D341Med (cell line): ENCODE results near the gene GPC5.

Experiments
- DNase-seq: peaks from one replicate; pipeline ENCODE4 v3.0.0; 2012; ENCODE audit warnings: low spot score

Gene GPC5

DNA sequence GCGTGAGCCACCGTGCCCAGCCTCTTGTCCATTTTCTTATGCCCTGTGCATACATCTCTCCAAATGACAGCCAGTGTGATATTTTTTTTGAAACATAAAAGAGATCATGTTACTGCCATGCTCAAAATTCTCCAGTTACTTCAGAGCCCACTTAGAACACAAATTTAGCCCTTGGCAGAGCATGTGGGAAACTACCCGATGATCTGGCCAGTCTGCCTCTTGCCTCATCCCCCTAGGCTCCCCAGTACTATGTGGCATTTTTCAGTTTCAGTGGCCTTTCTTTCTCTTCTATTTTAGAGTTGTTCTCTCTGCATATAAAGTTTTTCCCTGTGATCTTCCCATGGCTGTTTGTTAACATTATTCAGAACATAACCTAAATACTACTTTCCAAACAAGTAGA lies 323.0 kb downstream of the GPC5 start:
- DNase-seq, result no peak

DNA sequence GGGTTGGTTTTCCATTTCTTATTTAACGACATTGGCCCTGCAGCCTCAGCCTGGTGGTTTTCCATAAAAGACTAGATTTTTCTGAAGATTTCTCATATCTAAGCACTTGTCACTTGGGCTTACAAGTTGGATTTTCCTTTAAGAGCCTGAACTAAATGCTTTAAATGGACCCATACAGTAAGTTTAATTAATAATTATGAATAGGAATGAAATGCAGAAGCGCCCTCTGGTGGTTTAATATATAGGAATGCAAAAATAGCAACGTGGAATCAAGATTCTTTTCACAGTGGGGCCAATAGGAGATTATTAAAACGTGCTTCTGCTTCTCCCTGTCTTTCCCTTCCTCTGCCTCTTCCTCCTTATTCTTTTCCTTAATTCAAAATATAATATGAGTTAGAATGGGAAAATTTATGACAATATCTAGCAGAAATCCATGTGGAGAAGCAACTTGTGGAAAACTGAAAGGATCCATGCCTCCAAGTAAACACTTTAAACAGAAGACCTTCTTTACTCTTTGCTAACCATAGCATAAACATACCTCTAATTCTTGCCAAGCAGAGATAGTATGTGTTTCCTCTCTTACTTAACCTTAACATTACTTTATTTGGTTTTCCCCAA lies 324.0 kb downstream of the GPC5 start:
- DNase-seq, result peak; percentile 31

DNA sequence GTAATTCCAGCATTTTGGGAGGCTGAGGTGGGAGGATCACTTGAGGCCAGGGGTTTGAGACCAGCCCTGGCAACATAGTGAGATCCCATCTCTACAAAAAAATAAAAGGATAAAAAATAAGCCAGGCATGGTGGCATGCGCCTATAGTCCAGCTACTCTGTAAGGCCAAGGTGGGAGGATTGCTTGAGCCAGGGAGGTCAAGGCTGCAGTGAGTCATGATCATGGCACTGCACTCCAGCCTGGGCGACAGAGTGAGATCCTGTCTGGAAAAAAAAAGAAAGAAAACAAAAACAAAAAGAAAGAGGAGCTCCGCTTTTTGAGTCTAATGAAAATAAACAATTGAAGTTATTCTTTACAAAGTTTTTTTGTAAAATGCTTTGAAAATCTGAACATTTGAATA lies 326.2 kb downstream of the GPC5 start:
- no peak for DNase-seq

DNA sequence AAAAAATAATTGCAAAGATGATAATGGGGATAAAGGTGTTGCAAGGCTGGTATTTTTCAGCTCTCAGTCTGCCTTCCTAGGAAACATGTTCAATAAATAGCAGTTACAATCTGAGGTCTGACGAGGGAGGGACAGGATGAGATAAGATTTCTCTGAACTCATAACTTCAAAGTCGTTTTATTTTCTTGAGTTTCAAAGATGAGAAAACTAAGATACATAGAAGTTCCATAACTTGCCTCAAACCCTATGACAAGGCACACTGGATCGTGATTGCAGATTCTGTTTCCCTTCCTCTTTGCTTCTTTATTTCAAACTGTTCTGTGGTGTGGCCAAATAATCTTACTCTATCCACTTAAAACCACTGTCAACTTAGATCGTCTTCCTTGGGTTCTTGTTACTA lies 327.2 kb downstream of the GPC5 start:
- no peak for DNase-seq

DNA sequence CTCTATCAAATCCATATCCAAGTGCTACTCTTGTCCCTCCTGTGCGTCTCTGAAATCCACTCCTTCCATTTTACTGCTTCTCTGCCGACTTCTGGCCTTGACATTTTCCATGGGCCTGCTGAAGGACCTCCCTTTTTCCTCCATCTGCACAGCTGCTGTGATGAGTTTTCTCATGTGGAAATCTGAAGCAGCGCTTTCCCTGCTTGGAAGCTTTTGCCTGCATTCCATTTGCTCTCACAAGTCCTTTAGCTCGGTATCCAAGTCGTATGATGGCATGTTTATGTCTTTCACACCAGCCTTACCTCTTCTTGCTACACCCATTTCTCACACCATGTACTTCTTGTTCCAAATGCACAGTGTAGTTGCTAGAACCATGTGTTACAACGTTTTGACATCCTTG lies 328.2 kb downstream of the GPC5 start:
- DNase-seq, result no peak

DNA sequence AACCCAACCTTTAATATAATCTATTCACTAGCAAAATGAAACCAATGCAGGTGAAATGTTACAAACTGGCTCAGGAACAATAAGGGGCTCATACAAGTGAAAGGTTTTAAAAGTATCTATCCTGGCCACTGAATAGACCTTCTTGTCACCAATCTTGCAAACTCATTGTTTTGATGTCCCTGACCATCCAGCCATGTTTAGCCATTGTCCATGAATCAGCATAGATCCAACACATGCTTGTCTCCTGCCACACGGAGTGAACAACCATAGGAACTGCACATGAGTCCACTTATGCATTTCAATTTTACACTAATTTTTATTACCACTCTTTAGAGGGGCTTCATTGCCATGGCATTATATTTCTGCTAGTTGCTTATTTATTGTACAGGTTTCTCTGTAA lies 331.4 kb downstream of the GPC5 start:
- no peak for DNase-seq

DNA sequence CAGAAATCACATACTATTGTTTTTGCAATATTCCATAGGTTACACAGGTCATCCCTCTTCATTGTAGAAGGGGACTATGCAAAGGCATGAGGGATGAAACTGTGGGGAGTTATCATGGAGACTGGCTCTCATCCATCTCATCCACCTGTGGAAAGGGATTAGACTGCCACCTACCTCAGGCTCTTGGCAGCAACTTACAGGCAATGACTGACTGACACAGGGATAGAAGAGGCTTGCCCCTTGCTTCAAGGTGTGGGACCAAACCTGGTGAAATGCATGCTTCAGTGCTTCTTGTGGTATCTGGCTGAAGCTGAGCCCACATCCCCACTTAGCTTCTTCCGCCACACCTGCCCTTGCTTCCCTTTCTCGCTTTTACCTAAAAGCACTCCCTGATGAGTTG lies 341.3 kb downstream of the GPC5 start:
- peak; percentile 15 for DNase-seq

DNA sequence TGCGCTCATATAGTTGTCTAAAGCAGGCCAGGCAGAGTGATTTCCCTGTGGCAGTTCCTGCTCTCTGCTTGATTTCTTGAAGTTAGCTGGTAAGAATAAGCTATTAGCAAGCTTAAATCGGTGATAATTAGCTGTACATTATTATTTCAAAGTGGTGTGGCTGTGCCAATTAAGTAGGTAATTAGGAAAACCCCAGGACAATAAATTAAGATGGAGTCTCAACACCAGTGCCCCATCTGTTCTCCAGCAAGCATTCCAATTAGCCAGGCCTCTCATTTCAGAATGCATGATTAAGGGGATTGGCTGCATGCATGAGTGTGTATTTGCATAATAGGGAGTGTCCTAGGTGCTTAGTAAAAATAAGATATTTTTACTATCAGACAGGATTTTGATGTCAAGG lies 342.3 kb downstream of the GPC5 start:
- DNase-seq, result peak; percentile 63

DNA sequence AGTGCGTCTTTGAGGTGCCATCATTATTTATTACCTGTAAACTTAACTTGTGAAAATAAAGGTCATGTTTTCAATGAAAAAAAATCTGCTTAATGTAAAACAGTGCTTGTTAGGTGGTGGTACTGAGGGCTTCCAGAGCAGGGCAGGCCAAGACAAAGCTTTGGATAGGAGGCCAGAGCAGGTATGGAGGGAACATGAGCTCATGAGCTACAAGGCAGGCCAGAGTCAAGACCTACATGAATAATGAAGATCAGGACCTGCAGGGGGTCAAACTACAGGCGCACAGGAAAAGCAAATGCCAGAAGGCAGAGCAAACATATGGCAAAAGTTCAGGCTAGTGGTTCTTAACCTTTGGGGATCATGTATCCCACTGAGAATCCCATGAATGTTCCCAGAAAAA lies 343.5 kb downstream of the GPC5 start:
- DNase-seq, result no peak

DNA sequence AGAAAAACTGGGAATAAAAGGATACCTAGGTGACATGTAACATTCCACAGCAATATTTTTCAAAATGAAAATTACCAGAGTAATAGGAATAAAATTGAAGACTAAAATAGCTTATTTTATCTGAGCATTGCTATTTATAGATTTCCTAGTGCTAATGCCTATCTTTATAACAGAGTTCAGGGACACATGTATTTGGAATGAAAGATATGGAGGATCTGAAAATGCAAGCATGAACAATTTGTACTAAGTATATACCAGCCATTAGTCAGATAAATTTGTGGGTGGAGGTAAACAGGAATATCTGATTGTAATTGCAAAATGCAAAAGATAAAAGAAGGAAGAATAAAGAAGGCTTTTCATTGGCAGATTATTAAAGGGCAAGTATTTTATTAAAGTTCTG lies 345.9 kb downstream of the GPC5 start:
- DNase-seq, result no peak

DNA sequence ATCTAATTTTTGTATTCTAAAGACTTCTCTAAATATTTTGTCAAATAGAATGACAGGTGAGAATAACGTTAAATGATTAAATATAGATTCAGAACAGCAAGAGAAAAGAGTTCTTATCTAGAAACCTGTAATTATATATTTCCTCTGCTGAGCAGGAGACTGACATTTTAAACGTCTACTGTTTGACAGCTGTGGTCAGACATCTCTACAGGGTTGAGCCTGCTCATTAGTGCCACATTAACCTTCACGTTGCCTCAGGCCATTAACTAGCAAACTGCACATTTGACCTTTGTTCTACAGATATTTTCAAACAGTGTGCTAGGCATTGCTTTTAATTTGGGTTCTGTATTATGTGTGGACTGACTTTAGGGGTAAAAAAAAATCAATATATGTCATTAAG lies 347.5 kb downstream of the GPC5 start:
- DNase-seq, result no peak

DNA sequence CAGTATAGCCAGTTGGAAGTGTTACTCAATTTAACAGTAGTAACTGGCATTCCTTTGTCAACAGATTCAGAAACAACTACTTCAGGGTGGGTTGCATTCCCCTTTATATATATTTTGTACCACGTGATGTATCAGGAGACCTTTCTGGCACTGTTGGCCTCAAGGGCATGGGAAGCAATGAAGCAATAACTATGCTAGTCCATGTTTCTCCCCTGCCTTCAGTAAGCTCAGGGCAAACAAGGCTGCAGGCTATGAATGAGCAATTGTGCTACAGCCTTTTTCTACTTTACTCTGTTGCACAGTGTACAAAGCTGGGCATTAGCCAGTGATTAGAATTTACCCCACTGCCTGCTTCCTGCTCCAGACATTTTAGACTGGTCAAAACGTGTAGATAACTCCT lies 348.8 kb downstream of the GPC5 start:
- no peak for DNase-seq

DNA sequence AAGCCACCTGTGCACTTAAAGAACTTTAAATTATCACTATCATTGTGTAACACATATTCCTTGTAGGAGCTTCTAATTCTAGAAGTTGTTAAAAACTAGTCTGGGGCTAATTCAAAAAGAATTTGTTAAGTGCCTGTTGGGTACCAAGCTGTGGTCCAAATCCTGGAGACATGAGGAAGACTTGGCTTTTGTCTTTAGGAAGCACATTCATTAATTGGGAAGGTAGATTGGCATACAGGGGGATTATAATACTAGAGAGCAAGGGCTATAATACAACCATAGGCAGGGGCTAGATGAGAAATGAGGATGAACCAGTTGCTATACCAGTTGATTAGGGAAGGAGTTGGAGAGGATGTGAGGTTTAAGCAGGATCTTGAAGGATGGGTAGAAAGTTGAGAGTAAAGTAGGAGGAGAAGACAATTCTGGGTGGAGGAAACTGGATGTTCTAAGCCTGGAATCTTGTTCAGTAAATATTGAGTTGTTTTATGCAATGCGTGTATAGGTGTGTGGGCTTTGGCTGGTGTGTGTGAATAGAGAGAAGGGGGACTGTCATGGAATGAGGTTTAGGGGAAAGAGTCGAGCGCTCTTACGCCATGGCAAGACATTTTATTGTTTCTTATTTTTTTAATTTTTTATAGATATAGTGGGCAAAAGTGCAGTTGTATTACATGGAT lies 350.1 kb downstream of the GPC5 start:
- DNase-seq, result no peak

DNA sequence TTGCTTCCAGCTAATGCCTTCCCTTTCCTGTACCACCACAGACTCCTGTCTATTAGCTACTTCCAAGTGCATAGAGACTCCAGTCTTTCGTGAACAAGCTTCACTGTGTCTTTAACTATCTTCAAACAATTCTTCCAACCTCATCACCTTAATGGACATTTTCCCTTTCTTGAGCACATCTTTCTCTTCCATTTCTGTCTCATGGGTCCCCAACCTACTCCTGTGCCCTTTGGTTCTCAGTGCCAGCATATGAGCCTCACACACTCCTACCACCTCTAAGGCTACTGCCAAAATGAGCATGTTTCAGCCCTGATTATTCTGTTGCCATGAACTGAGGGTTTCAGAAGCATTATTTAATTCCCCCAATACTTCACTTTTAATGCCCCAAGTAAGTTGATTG lies 360.3 kb downstream of the GPC5 start:
- no peak for DNase-seq

DNA sequence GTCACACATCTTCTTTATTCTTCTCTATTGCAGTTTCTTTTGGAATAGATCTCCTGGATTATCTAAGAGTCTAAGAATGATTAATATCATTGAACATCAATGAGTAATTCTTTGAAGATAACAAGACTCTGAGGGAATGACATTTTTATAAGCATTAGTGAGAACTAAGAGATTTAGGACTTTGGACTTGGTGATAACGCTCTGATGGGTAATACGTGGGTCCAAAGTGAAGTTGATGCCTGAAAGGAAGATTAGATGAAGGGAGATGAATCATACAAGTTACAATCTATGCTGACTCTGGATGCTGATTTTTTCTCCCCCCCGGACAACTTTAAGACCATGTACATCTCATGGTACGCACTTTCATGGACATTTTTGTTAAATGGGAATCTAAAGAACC lies 364.5 kb downstream of the GPC5 start:
- DNase-seq, result no peak

DNA sequence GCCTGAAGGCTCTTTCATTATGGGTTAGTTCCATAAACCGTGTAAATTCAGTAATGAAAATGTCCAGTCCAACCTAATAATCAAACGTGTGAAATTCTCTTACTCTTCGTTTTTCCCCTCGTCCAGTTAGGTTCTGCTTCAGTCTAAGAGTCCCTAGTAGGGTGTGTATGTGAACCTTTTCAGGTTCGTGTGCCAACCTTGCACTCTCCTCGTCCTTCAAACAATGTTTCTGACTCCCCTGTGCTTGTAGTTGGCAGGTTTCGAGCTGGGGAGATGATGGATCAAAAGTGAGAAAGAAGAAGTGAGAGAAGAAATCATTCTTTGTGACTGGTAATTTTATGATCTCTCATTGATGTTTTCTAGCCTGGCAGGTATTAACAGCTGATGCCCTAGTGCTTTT lies 366.1 kb downstream of the GPC5 start:
- no peak for DNase-seq

DNA sequence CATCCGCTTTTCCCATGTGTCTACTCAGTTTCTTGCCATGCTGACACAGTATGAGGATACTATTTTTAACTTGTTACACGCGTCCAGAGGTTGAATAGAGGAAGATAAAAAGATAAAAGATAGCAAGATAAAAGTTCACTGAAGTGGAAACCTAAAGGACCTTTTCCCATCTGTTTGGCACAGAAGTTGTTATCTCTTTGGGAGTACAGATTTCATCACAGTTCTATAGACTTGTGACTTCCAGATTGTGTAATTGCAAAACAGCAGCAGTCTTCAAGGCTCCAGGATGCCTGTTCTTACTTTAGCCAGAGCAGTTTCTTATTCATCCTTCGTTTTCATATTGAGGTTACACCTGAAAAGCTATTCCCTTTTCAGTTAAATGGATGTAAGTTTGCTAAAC lies 369.2 kb downstream of the GPC5 start:
- no peak for DNase-seq

DNA sequence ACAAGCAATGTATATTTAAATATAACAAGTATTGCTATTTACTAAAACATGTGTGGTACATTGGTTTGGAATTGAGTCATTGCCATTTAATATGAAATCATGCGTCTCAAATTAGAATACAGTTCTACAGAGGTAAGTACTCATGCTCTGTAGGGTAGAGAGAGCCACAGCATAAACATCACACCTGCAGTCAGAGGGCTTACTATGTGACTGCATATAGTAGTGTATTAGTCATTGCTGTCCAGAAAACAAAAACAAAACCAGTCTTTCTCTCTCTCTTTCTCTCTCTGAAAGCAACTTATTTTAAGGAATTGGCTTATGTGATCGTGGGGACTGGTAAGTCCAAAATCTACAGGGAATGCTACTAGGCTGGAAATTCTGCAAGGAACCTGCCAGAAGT lies 370.3 kb downstream of the GPC5 start:
- DNase-seq, result no peak

DNA sequence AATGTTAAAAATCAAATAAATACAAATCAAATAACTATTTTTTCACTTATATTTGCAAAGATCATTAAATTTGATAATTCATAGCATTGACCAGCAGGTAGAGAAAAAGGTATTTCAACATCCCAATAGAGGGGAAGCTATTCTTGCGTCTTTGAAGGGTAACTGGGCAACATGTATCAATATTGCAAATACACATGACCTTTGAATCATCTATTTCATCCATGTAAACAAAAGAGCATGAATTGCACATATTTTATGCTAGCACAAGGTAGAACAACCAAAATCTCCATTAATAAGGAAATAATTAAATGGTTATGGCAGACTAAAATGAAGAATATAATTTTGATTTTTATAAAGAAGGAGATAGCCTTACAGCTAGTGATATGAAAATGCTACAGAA lies 372.8 kb downstream of the GPC5 start:
- no peak for DNase-seq

DNA sequence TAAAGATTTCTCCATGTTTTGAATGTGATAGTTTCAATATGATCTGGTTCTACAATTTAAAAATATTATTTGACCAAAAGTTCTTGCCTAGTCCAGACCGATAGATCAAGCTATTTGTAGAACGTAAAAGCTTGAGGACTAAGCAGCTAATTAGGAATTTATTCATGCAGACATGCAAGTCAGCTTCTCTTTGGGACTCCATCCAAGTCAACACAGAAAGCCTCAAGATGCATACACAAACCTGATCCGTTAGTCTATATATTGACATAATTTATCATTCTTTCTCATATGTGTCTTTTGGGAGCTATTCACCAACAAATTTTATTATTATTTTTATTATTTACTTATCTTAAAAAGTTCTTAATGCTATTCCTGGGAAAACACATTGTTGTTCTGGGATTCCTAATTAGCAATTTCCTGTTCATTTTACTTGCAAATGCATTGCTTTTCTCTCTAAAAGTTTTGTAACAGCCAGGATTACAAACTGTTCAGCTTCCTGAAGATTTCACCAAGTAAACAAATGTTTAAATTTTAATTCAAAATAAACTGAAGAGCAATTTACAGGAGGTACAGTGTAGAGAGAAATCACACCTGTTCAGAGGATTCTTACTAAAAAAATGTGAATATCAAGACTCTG lies 375.3 kb downstream of the GPC5 start:
- no peak for DNase-seq

DNA sequence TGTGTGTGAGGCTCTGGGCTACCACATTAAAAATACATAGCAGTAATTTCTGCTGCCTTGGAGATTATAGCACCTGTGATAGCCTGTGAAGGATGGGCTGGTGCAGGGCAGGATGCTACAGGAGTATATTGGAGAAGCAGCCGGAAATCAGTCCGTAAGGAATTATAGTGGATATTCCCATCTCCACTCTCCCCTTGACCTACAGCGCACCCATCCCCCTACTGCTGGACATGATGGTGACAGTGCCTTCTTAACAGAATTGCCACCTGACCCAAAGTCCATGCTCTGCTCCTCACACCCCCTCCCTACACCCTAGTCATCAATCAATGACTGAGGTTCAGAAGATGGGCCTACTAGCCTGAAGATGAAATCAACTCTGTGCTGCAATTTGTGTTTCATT lies 376.0 kb downstream of the GPC5 start:
- no peak for DNase-seq

DNA sequence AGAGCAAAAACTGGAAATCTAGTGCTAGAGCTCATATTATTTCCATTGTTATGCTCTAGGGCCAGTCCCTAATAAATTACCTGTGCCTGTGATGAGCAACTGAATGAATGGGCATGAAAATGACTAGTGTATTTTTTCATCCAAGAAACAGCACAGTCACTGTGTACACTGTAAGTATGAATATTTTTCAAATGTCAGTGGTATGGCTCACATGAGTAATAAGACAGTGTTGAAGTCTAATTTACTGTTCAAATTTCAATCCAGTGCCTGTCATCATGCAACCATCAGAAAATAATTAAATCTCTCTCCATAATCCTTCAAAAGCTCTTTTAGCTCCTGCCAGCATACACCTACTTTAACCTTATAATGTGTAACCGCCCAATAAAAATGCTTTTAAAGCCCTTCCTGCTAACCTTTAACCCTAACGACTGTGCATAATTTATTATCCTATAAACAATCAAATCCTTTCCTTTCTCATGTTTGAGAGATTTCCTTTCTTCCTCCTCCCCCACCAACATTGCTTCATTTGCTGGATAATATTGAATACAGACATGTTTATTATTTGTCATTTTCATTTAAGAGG lies 378.3 kb downstream of the GPC5 start:
- no peak for DNase-seq

DNA sequence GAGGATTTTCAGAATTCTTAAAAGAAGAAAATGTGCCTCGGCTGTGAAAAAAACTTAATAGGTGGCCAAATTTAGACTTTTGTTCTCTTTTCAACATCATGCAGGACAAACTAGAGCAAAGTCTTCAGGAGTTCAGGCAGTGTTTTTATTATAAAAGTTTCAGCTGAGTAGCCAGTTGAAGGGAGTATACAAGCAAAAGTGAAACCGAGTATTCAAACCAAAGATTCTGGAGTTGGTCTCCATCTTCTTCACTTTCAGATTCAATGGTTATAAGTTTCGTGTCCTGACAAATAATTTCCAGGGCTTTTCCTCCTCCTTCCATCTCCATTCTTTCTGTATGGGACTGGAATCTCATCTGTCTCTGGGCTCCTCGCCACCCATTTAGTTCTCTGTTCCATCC lies 379.7 kb downstream of the GPC5 start:
- DNase-seq, result no peak
